ENCODE results near the gene ZMIZ1.

DNA sequence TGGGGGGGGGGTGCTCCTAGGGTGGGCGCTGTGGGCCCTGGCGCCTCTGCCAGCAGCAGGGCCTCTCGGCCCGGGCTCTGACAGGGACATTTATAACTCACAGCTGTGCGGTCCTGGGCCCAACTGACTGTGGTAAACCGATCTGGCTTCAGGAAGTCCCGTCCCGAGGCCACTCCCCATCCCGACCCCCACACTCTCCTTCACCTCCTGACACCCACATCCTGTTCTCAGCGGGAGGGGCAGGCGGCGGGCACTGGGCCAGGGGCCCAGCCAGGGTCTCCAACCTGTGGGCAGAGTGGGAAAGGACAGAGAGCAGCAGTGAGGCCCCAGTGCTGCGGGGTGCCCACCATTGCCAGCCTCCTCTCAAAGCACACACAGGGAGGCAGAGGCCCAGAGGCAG, 69.1 kb downstream of the ZMIZ1 start:
- TF ChIP-seq, protein P1, sequence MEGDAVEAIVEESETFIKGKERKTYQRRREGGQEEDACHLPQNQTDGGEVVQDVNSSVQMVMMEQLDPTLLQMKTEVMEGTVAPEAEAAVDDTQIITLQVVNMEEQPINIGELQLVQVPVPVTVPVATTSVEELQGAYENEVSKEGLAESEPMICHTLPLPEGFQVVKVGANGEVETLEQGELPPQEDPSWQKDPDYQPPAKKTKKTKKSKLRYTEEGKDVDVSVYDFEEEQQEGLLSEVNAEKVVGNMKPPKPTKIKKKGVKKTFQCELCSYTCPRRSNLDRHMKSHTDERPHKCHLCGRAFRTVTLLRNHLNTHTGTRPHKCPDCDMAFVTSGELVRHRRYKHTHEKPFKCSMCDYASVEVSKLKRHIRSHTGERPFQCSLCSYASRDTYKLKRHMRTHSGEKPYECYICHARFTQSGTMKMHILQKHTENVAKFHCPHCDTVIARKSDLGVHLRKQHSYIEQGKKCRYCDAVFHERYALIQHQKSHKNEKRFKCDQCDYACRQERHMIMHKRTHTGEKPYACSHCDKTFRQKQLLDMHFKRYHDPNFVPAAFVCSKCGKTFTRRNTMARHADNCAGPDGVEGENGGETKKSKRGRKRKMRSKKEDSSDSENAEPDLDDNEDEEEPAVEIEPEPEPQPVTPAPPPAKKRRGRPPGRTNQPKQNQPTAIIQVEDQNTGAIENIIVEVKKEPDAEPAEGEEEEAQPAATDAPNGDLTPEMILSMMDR (IDR thresholded peaks at IDR 0.05), result no peak
- TF ChIP-seq POLR2A (IDR thresholded peaks at IDR 0.05), result no peak

Measured in body of pancreas (tissue), 4 donors.